ENCODE data around the gene WDR31. TPM values are rescaled to one million over a fixed set of nuclear protein-coding genes. Genes with fewer than 3 reads are reported as not detected.

Gene WDR31
- polyA plus RNA-seq, 1 donor (not counting 4 experiments of a cell fraction or from before 2014, with no cell fraction given) = 0.94 TPM

DNA sequence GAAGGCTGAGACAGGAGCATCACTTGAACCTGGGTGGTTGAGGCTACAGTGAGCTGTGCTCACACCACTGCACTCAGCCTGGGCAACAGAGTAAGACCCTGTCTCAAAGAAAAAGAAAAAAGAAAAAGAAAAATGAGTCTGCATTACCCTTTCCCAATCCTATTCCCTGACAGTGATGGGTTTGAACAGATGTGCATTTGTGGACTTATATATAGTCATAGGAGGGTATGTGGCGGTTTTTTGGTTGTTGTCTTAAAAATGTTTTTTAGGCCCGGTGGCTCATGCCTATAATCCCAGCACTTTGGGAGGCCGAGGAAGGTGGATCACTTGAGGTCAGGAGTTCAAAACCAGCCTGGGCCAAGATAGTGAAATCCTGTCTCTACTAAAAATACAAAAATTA is 23.3 kb upstream of the WDR31 start:
- Histone ChIP-seq H3K9ac (ENCODE audit: control insufficient read depth, extremely low read depth, insufficient read depth, low read length) (no peak overlapping the region), H4K20me1 (ENCODE audit: control insufficient read depth, extremely low read depth, insufficient read depth, low read length) (no peaks in the 10 kb centered on the region), H3K9me3 (ENCODE audit: control insufficient read depth, low read depth, low read length) (no peaks in the 10 kb centered on the region), H3K27me3 (ENCODE audit: control insufficient read depth, extremely low read depth, insufficient read depth, low read length) (no peaks in the 10 kb centered on the region), H3K4me3 (ENCODE audit: control insufficient read depth in 2 of 3, extremely low read depth in 1 of 3, insufficient read depth in 2 of 3, low read depth in 1 of 3, low read length in 3 of 3) (no peak overlapping the region), H2AFZ (ENCODE audit: control insufficient read depth, low read length) (no peak overlapping the region), H3K4me2 (ENCODE audit: control insufficient read depth, extremely low read depth, insufficient read depth, low read depth, low read length) (no peak overlapping the region), H3K36me3 (ENCODE audit: control insufficient read depth in 2 of 2, extremely low read depth in 1 of 2, insufficient read depth in 2 of 2, low read length in 2 of 2) (no peaks in the 10 kb centered on the region), H3K9me1 (ENCODE audit: control insufficient read depth, extremely low read depth, insufficient read depth, low read length) (no peaks in the 10 kb centered on the region), H3K4me1 (ENCODE audit: control insufficient read depth, extremely low read depth, insufficient read depth, low read length) (no peaks in the 10 kb centered on the region), H3K27ac (ENCODE audit: control insufficient read depth, insufficient read depth, low read length) (no peak overlapping the region), H3K79me2 (ENCODE audit: control insufficient read depth, insufficient read depth, low read length) (no peaks in the 10 kb centered on the region)
- DNase-seq (ENCODE audit: low read depth, low spot score) = no peak
- TF ChIP-seq EZH2 (IDR thresholded peaks at IDR 0.05; ENCODE audit: low read length) = no peak
- TF ChIP-seq, protein P1, sequence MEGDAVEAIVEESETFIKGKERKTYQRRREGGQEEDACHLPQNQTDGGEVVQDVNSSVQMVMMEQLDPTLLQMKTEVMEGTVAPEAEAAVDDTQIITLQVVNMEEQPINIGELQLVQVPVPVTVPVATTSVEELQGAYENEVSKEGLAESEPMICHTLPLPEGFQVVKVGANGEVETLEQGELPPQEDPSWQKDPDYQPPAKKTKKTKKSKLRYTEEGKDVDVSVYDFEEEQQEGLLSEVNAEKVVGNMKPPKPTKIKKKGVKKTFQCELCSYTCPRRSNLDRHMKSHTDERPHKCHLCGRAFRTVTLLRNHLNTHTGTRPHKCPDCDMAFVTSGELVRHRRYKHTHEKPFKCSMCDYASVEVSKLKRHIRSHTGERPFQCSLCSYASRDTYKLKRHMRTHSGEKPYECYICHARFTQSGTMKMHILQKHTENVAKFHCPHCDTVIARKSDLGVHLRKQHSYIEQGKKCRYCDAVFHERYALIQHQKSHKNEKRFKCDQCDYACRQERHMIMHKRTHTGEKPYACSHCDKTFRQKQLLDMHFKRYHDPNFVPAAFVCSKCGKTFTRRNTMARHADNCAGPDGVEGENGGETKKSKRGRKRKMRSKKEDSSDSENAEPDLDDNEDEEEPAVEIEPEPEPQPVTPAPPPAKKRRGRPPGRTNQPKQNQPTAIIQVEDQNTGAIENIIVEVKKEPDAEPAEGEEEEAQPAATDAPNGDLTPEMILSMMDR (optimal IDR thresholded peaks at IDR 0.05 in 1 of 3, IDR thresholded peaks at IDR 0.05 in 1 of 3, conservative IDR thresholded peaks at IDR 0.05 in 1 of 3; ENCODE audit: extremely low read depth in 1 of 3, insufficient read depth in 2 of 3, low read length in 3 of 3) = no peak
- FAIRE-seq = no peak
- dilution Hi-C loops (cut with MboI; ENCODE audit: extremely low pct_ligation_motif_present, low sequenced_read_pairs) = no loop called here

DNA sequence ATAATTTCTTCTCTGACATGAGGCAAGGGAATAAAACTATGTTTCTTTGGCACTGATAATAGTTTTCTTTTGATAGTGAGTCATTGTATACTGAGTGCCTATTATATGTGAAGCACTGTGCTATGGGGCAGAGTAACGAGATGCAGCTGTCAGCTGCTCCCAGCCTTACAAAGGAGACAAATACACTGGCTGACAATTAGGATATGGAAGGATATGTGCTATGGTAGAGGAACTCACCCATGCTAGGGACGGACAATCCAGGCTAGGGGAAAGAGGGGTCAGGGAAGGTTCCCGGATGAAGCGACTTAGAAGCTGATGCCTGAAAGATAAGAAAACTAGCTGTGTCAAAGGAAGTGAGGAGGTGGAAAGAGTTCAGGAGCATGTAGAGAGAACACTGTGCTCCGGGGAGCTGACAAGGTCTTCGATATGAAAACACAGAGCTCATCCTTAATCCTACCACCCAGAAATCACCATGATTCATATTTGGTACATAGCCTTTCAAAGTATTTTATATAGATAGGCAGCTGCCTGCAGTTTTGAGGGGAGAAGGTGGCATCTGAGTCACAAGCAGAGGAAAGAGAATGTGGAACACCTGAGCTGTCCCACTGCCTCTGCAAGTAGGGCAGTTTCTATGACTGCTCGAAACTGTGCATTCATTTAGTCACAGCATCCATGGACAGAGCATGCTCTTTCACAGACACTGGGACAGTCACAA is 21.4 kb upstream of the WDR31 start:
- FAIRE-seq = no peak
- no peak overlapping the region for H3K27ac ChIP-seq (ENCODE audit: control insufficient read depth, insufficient read depth, low read length)
- TF ChIP-seq, protein P1 (optimal IDR thresholded peaks at IDR 0.05 in 1 of 3, IDR thresholded peaks at IDR 0.05 in 1 of 3, conservative IDR thresholded peaks at IDR 0.05 in 1 of 3; ENCODE audit: extremely low read depth in 1 of 3, insufficient read depth in 2 of 3, low read length in 3 of 3) = no peak
- TF ChIP-seq EZH2 (IDR thresholded peaks at IDR 0.05; ENCODE audit: low read length) = no peak
- no peak overlapping the region for H3K4me3 ChIP-seq (ENCODE audit: control insufficient read depth in 2 of 3, extremely low read depth in 1 of 3, insufficient read depth in 2 of 3, low read depth in 1 of 3, low read length in 3 of 3)
- DNase-seq (ENCODE audit: low read depth, low spot score) = no peak
- H3K9me1 ChIP-seq (ENCODE audit: control insufficient read depth, extremely low read depth, insufficient read depth, low read length) = no peaks in the 10 kb centered on the region
- H3K36me3 ChIP-seq (ENCODE audit: control insufficient read depth in 2 of 2, extremely low read depth in 1 of 2, insufficient read depth in 2 of 2, low read length in 2 of 2) = no peaks in the 10 kb centered on the region
- no peak overlapping the region for H3K9ac ChIP-seq (ENCODE audit: control insufficient read depth, extremely low read depth, insufficient read depth, low read length)
- no peaks in the 10 kb centered on the region for H4K20me1 ChIP-seq (ENCODE audit: control insufficient read depth, extremely low read depth, insufficient read depth, low read length)
- H3K9me3 ChIP-seq (ENCODE audit: control insufficient read depth, low read depth, low read length) = no peaks in the 10 kb centered on the region
- dilution Hi-C loops (cut with MboI; ENCODE audit: extremely low pct_ligation_motif_present, low sequenced_read_pairs) = no loop called here
- no peak overlapping the region for H2AFZ ChIP-seq (ENCODE audit: control insufficient read depth, low read length)
- H3K27me3 ChIP-seq (ENCODE audit: control insufficient read depth, extremely low read depth, insufficient read depth, low read length) = no peaks in the 10 kb centered on the region
- H3K4me1 ChIP-seq (ENCODE audit: control insufficient read depth, extremely low read depth, insufficient read depth, low read length) = no peaks in the 10 kb centered on the region
- H3K4me2 ChIP-seq (ENCODE audit: control insufficient read depth, extremely low read depth, insufficient read depth, low read depth, low read length) = no peak overlapping the region
- no peaks in the 10 kb centered on the region for H3K79me2 ChIP-seq (ENCODE audit: control insufficient read depth, insufficient read depth, low read length)

All from keratinocyte (primary cell).